Heart left ventricle (tissue), 16 donors: ENCODE measurements around the gene SLC25A43. TPM values are rescaled to one million over a fixed set of nuclear protein-coding genes. Genes with fewer than 3 reads are reported as not detected.

Experiments used
- ATAC-seq, 4 donors: fragments of 200-7000 bp; cut with Tn5 transposase; one replicate each; pipeline ENCODE4 v1.9.1; 2020 to 2022; ENCODE audit warnings: moderate library complexity in 4 of 4, mild to moderate bottlenecking in 3 of 4, moderate number of reproducible peaks in 1 of 4
- DNase-seq, 5 donors: peaks; one replicate each; pipeline ENCODE4 v3.0.0-alpha.2; 2020
- H3K27ac ChIP-seq, 12 donors: fragments of 200-600 bp; sonication (generic) in 4 of 12; one replicate each; pipeline versions ENCODE4 v1.5.0 to v1.8.0; 2016 to 2022; ENCODE audit warnings: mild to moderate bottlenecking in 2 of 12
- H3K27me3 ChIP-seq, 9 donors: fragments of 200-600 bp; sonication (generic) in 2 of 9; one replicate each; pipeline versions ENCODE4 v1.5.1 to v1.8.0; 2016 to 2022; ENCODE audit warnings: mild to moderate bottlenecking in 3 of 9
- H3K36me3 ChIP-seq, 9 donors: fragments of 200-600 bp; sonication (generic) in 2 of 9; one replicate each; pipeline versions ENCODE4 v1.5.0 to v1.8.0; 2018 to 2022; ENCODE audit warnings: mild to moderate bottlenecking in 2 of 9
- H3K4me1 ChIP-seq, 12 donors: fragments of 200-600 bp; sonication (generic) in 4 of 12; one replicate each; pipeline versions ENCODE4 v1.5.0 to v1.8.0; 2016 to 2022; ENCODE audit warnings: mild to moderate bottlenecking in 3 of 12
- H3K4me3 ChIP-seq, 12 donors: fragments of 200-600 bp; sonication (generic) in 4 of 12; one replicate each; pipeline versions ENCODE4 v1.5.0 to v1.8.0; 2017 to 2022; ENCODE audit warnings: mild to moderate bottlenecking in 9 of 12, moderate library complexity in 4 of 12
- H3K9me3 ChIP-seq, 12 donors: fragments of 200-600 bp; sonication (generic) in 4 of 12; one replicate each; pipeline versions ENCODE4 v1.5.0 to v1.8.0; 2016 to 2022; ENCODE audit warnings: mild to moderate bottlenecking in 1 of 12
- CTCF ChIP-seq, 12 donors: fragments of 200-600 bp; sonication (generic) in 4 of 12; IDR thresholded peaks; one replicate each; pipeline versions ENCODE4 v1.5.0 to v1.8.0; 2018 to 2022; ENCODE audit warnings: antibody characterized with exemption in 12 of 12, mild to moderate bottlenecking in 5 of 12
- POLR2A ChIP-seq, 2 donors: fragments of 450-650 bp; IDR thresholded peaks; one replicate each; pipeline ENCODE4 v1.6.1; 2017; ENCODE audit warnings: antibody characterized with exemption in 2 of 2, mild to moderate bottlenecking in 2 of 2, moderate library complexity in 2 of 2
- WGBS, 4 donors: extraction: QIAGEN DNeasy Blood & Tissue Kit in 2 of 4; methylation state at CpG; one replicate each; pipeline versions ENCODE4 v1.1.5 to v1.1.7; 2013 to 2018; 5-methylcytosine and 5-hydroxymethylcytosine counted together
- intact Hi-C, 10 donors: fragments of 100-400 bp; cut with DNase I; formaldehyde crosslinking; loops; one replicate each; pipeline versions ENCODE4 v1.11.1 to v1.14.2; 2022
- polyA plus RNA-seq, 2 donors: library from polyadenylated mRNA; stranded (reverse); fragments of 200-250 nt; gene quantifications; one replicate each; pipeline ENCODE4 v1.2.3, GENCODE V29; 2013
- total RNA-seq, 9 donors: library from RNA; depleted of rRNA in 2 of 9; stranded (reverse); fragments of >200 nt in 2 of 9; fragmentation: NEBNext Ultra II Directional in 3 of 9; extraction: Animal tissue kit (Norgen Biotek cat#: 25700) in 3 of 9; gene quantifications; one replicate each; pipeline versions ENCODE4 v1.1.0 to v1.2.4, GENCODE V29; 2016 to 2023
- donor health status: ischemic (EF 13 %, LVEDD 7.1; RV severe dilation, severe dysfunction).
- donor health status: healthy with polysubstance abuse.
- donor health status: DM: no; HTN: yes; CAD: no.
- donor health status: DM: no; HTN: no; CAD: no.
- donor health status: ischemic (EF 25% LVEDD 6.9; RV normal size, moderate dysfunction).
- donor health status: ischemic (EF 25% LVEDD 5.7; RV mildly dilated, moderate dysfunction).
- donor health status: healthy.
- donor health status: DM: yes; HTN: yes; CAD: no.
- donor health status: ischemic (EF 35%, LVEDD 5.7; RV mildly dilated, moderate dysfunction).
- donor health status: nonischemic (EF 11% LVEDD 7.7; RV severe dilation, severe dysfunction).
- donor health status: DM: yes; HTN: yes; CAD: no.
- donor health status: PGD.
- donor health status: ischemic (EF 29% LVEDD 5.4; RV normal size, mild dysfunction).
- donor health status: nonischemic (EF 23%, LVEDD 6.1; RV moderate dilation, normal function).

The SLC25A43 gene
- total and polyA plus RNA-seq, 11 donors: 1.7 to 7.8 (median 3.1) TPM

- TF ChIP-seq CTCF (IDR thresholded peaks at IDR 0.05): no peak
- no peak for TF ChIP-seq POLR2A (IDR thresholded peaks at IDR 0.05)
- Histone ChIP-seq H3K36me3 (no peaks in the 10 kb centered on the region), H3K9me3 (no peaks in the 10 kb centered on the region), H3K27ac (peak overlapping the region; percentile 24 to 86 (median 76)), H3K4me1 (peaks cover 0 to 8% (median 0%) of the 10 kb centered on the region in 12 donors), H3K4me3 (peak overlapping the region; percentile 50 to 91 (median 68)), H3K27me3 (no peaks in the 10 kb centered on the region)
- ATAC-seq (no peak), DNase-seq (no peak)
- 7 to 44% (median 26%) methylated on average over 4 to 12 of the region's 12 CpGs for WGBS, 4 donors
- intact Hi-C loops: loop anchor here in 1 of 10 donors (2.0 kb wide), 1 partner anchor 163 kb away; the partner anchor contains the start of gene PGRMC1
Measured at GRCh38 chrX:119399772-119400101, 601 bp downstream of the SLC25A43 start.

- WGBS, 4 donors: 66 to 83% (median 75%) methylated on average over 4 of the region's 4 CpGs
- Histone ChIP-seq H3K4me1 (peaks cover 0 to 8% (median 0%) of the 10 kb centered on the region in 12 donors), H3K27ac (no peak overlapping the region), H3K27me3 (peaks cover 0 to 2% (median 0%) of the 10 kb centered on the region in 9 donors), H3K9me3 (no peaks in the 10 kb centered on the region), H3K4me3 (no peak overlapping the region), H3K36me3 (peaks cover 0 to 4% (median 0%) of the 10 kb centered on the region in 9 donors)
- intact Hi-C loops: no loop called here
- DNase-seq: no peak
- TF ChIP-seq CTCF (IDR thresholded peaks at IDR 0.05): no peak
- TF ChIP-seq POLR2A (IDR thresholded peaks at IDR 0.05): no peak
- ATAC-seq: no peak
Measured at GRCh38 chrX:119401569-119401968, 2.4 kb downstream of the SLC25A43 start.

GRCh38 chrX:119402588-119402987 is 3.5 kb downstream of the SLC25A43 start:
- Histone ChIP-seq H3K27ac (no peak overlapping the region), H3K4me3 (no peak overlapping the region), H3K36me3 (peaks cover 0 to 9% (median 0%) of the 10 kb centered on the region in 9 donors), H3K27me3 (peaks cover 0 to 3% (median 0%) of the 10 kb centered on the region in 9 donors), H3K4me1 (peaks cover 0 to 8% (median 0%) of the 10 kb centered on the region in 12 donors), H3K9me3 (no peaks in the 10 kb centered on the region)
- TF ChIP-seq POLR2A (IDR thresholded peaks at IDR 0.05) (no peak), CTCF (IDR thresholded peaks at IDR 0.05) (no peak)
- intact Hi-C loops: no loop called here
- 78 to 86% (median 80%) methylated on average over 4 of the region's 4 CpGs for WGBS, 4 donors
- DNase-seq (no peak), ATAC-seq (no peak)

GRCh38 chrX:119406776-119407175 is 7.6 kb downstream of the SLC25A43 start:
- ATAC-seq (no peak), DNase-seq (no peak)
- Histone ChIP-seq H3K27ac (no peak overlapping the region), H3K9me3 (no peaks in the 10 kb centered on the region), H3K4me1 (no peaks in the 10 kb centered on the region), H3K27me3 (peaks cover 0 to 3% (median 0%) of the 10 kb centered on the region in 9 donors), H3K36me3 (peaks cover 0 to 9% (median 0%) of the 10 kb centered on the region in 9 donors), H3K4me3 (no peak overlapping the region)
- 78 to 97% (median 87%) methylated on average over 1 of the region's 1 CpG for WGBS, 4 donors
- intact Hi-C loops: no loop called here
- no peak for TF ChIP-seq CTCF (IDR thresholded peaks at IDR 0.05)
- TF ChIP-seq POLR2A (IDR thresholded peaks at IDR 0.05): no peak
